HCT116 (cell line): ENCODE results near the gene MYBPH. TPM values are rescaled to one million over a fixed set of nuclear protein-coding genes. Genes with fewer than 3 reads are reported as not detected.

ENCODE experiments used
- ATAC-seq: fragments of 200-7000 bp; cut with Tn5 transposase; 2 replicates; pipeline ENCODE4 v1.9.1; 2020; ENCODE audit warnings: mild to moderate bottlenecking, moderate library complexity
- BruUV-seq: library from RNA; stranded (reverse); fragments of 400-500 nt; replicated peaks from 2 replicates; lab custom pipeline; 2021; lab: Mats Ljungman, UMichigan
- CTCF ChIA-PET: fragments of 300-600 bp; sonication (Branson Sonifier 250); formaldehyde crosslinking; loops from one replicate; lab custom pipeline; 2021; ENCODE audit warnings: antibody characterized with exemption; lab: Charles Lee
- POLR2A ChIA-PET: fragments of 300-600, 350-600 bp; sonication (Branson Sonifier 250); formaldehyde crosslinking; loops from one replicate; lab custom pipeline; 2021; ENCODE audit warnings: antibody characterized with exemption; lab: Charles Lee
- RAD21 ChIA-PET, 2 experiments: fragments of 300-600 bp; sonication (Branson Sonifier 250); formaldehyde crosslinking; loops; one replicate each; lab custom pipeline; 2023; ENCODE audit warnings: low total read pairs in 2 of 2; ENCODE audit not compliant: uncharacterized antibody in 2 of 2, unreplicated experiment in 2 of 2, low non-redundant PET in 1 of 2; lab: Charles Lee
- DNase-seq: peaks from one replicate; pipeline ENCODE4 v3.0.0-alpha.2; 2010; ENCODE audit warnings: low read depth, low spot score
- H2AFZ ChIP-seq: fragments of 200-600 bp; shearing (Covaris generic), sonication (generic); 2 replicates; pipeline ENCODE4 v1.6.1; 2017; ENCODE audit warnings: low read depth, mixed run types, mixed read lengths, antibody characterized with exemption, low read length; ENCODE audit not compliant: poor library complexity, severe bottlenecking
- H3K27ac ChIP-seq: 2 replicates; pipeline ENCODE4 v1.5.1; 2012; ENCODE audit warnings: low read depth, low read length
- H3K27me3 ChIP-seq: fragments of 200-600 bp; sonication (generic); 2 replicates; pipeline ENCODE4 v1.6.1; 2016; ENCODE audit warnings: mixed run types, low read length, mixed read lengths; ENCODE audit not compliant: insufficient read depth
- H3K36me3 ChIP-seq, 2 experiments: fragments of 200-500 bp in 1 of 2; fragments of 200-600 bp in 1 of 2; sonication (Bioruptor generic) in 1 of 2; sonication (generic) in 1 of 2; 2 replicates each; pipeline versions ENCODE4 v1.5.1 to v1.6.1; 2014 to 2016; ENCODE audit warnings: low read length in 2 of 2, inconsistent platforms in 1 of 2, mixed read lengths in 1 of 2, mixed run types in 1 of 2; ENCODE audit not compliant: insufficient read depth in 2 of 2, control insufficient read depth in 1 of 2
- H3K4me1 ChIP-seq, 2 experiments: fragments of 200-600 bp in 1 of 2; sonication (generic) in 1 of 2; 2 replicates each; pipeline versions ENCODE4 v1.5.1 to v1.6.1; 2012 to 2017; ENCODE audit warnings: low read length in 2 of 2, inconsistent platforms in 1 of 2, mild to moderate bottlenecking in 1 of 2, mixed read lengths in 1 of 2, mixed run types in 1 of 2, moderate library complexity in 1 of 2; ENCODE audit not compliant: insufficient read depth in 2 of 2, control insufficient read depth in 1 of 2
- H3K4me2 ChIP-seq: fragments of 200-600 bp; sonication (generic); 2 replicates; pipeline ENCODE4 v1.6.1; 2017; ENCODE audit warnings: mixed run types, low read length, mixed read lengths
- H3K4me3 ChIP-seq, 2 experiments: fragments of 200-600 bp in 1 of 2; sonication (generic) in 1 of 2; replicated peaks in 1 of 2; 2 replicates each; pipeline ENCODE4 v1.5.1; 2011 to 2016; ENCODE audit warnings: low read length in 2 of 2, control low read depth in 1 of 2, low read depth in 1 of 2, mild to moderate bottlenecking in 1 of 2, mixed read lengths in 1 of 2, mixed run types in 1 of 2
- H3K79me2 ChIP-seq: fragments of 200-600 bp; sonication (generic); 2 replicates; pipeline ENCODE4 v1.6.1; 2017; ENCODE audit warnings: mild to moderate bottlenecking, mixed run types, low read length, moderate library complexity, mixed read lengths; ENCODE audit not compliant: insufficient read depth
- H3K9ac ChIP-seq: fragments of 200-600 bp; sonication (generic); 2 replicates; pipeline ENCODE4 v1.6.1; 2016; ENCODE audit warnings: low read length, mixed read lengths
- H3K9me2 ChIP-seq: fragments of 200-600 bp; sonication (generic), shearing (Covaris generic); 2 replicates; pipeline ENCODE4 v1.6.1; 2017; ENCODE audit warnings: mixed run types, mild to moderate bottlenecking, moderate library complexity; ENCODE audit not compliant: insufficient read depth
- H3K9me3 ChIP-seq, 2 experiments: fragments of 200-500 bp in 1 of 2; fragments of 200-600 bp in 1 of 2; sonication (Bioruptor generic) in 1 of 2; sonication (generic) in 1 of 2; 2 replicates each; pipeline ENCODE4 v1.6.1; 2014 to 2017; ENCODE audit warnings: low read length in 2 of 2, mixed read lengths in 2 of 2, inconsistent platforms in 1 of 2, low read depth in 1 of 2, mild to moderate bottlenecking in 1 of 2, mixed run types in 1 of 2, moderate library complexity in 1 of 2; ENCODE audit not compliant: control insufficient read depth in 1 of 2, insufficient read depth in 1 of 2
- H4K20me1 ChIP-seq: fragments of 200-600 bp; sonication (generic), shearing (Covaris generic); 2 replicates; pipeline ENCODE4 v1.6.1; 2017; ENCODE audit warnings: mixed run types, mild to moderate bottlenecking, moderate library complexity; ENCODE audit not compliant: insufficient read depth
- CBX3 ChIP-seq: IDR thresholded peaks from 2 replicates; pipeline ENCODE4 v1.6.1; 2012; ENCODE audit warnings: low read depth
- CTCF ChIP-seq, 3 experiments: fragments of 200-600 bp in 1 of 3; sonication (generic) in 1 of 3; IDR thresholded peaks in 2 of 3; conservative IDR thresholded peaks in 1 of 3; 2 replicates each; pipeline ENCODE4 v1.5.1; 2012 to 2017; ENCODE audit warnings: low read depth in 2 of 3, low read length in 2 of 3, antibody characterized with exemption in 1 of 3, borderline replicate concordance in 1 of 3, control low read depth in 1 of 3, mild to moderate bottlenecking in 1 of 3, mixed read lengths in 1 of 3, mixed run types in 1 of 3, moderate library complexity in 1 of 3; ENCODE audit not compliant: insufficient read depth in 1 of 3
- FOSL1 ChIP-seq: IDR thresholded peaks from 2 replicates; pipeline ENCODE4 v1.6.1; 2012; ENCODE audit warnings: low read depth
- RAD21 ChIP-seq: IDR thresholded peaks from 2 replicates; pipeline ENCODE4 v1.6.1; 2012; ENCODE audit warnings: low read depth, mild to moderate bottlenecking
- REST ChIP-seq: IDR thresholded peaks from 2 replicates; pipeline ENCODE4 v1.6.1; 2012; ENCODE audit warnings: low read depth
- intact Hi-C: fragments of 100-400 bp; cut with micrococcal nuclease; formaldehyde crosslinking; loops from 2 replicates; pipeline ENCODE4 v1.10.0; 2022
- total RNA-seq: library from RNA; stranded (reverse); gene quantifications from one replicate; pipeline ENCODE4 v1.2.1, GENCODE V29; 2021; ENCODE audit not compliant: unreplicated experiment

MYBPH gene
- total RNA-seq, 1 experiment from 2014 or later: 0.22 TPM

DNA sequence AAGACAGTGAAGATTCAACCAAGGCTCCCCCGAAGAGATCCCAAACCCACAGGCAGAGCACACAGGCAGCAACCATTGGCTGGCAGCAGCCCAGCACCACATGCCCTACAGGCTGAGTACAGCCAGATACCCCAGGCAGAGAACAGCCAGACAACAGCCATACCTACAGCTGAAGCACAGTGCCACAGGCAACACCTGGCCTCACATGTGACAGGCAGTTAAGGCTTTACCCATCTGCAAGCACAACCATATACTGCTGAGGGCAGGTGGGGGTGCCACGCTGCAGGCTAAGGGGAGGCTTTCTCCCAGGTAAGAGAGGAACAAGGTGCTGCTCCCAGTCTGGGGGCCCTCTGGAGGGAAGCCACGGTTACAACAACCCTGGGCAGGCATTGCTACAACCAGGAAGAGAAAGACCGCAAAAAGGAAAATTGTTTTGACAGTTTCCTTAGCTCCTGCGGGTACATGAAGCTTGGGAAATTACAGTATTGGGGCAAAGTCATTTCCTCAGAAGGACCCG, 41.6 kb upstream of the MYBPH start:
- Histone ChIP-seq H3K4me2 (no peak overlapping the region), H3K79me2 (no peaks in the 10 kb centered on the region)
- intact Hi-C loops: loop anchor here (2.0 kb wide), 1 partner anchor 186 kb away; no protein-coding TSS in a partner anchor
- RAD21 ChIA-PET: interaction anchor here (2.0 to 2.8 kb wide), 4 partner anchors 44 to 178 kb away, joined by 7 to 19 read pairs (median 16); no protein-coding TSS in a partner anchor
- TF ChIP-seq REST (no peak), CTCF (IDR thresholded peaks at IDR 0.05 in 2 of 3, conservative IDR thresholded peaks at IDR 0.05 in 1 of 3; ENCODE audit: borderline replicate concordance in 1 of 3, insufficient read depth in 1 of 3, low read depth in 2 of 3, low read length in 2 of 3) (peak; percentile 26 to 43 (median 27); a peak in 4 of 6 replicates), FOSL1 (no peak), CBX3 (no peak), RAD21 (no peak)
- TF ChIP-seq, all 23 proteins: peak for 1
- no peaks in the 10 kb centered on the region for H3K9me3 ChIP-seq
- no peak overlapping the region for H3K27ac ChIP-seq
- DNase-seq (no peak), ATAC-seq (peak; percentile 79)
- H3K4me3 ChIP-seq: no peak overlapping the region
- H3K36me3 ChIP-seq: no peaks in the 10 kb centered on the region
- H2AFZ ChIP-seq: no peak overlapping the region
- no peaks in the 10 kb centered on the region for H3K9me2 ChIP-seq
- no peak overlapping the region for H3K9ac ChIP-seq
- peaks cover 0 to 12% of the 10 kb centered on the region in 2 experiments; a peak in 1 of 4 replicates for H3K4me1 ChIP-seq
- no peaks in the 10 kb centered on the region for H3K27me3 ChIP-seq
- ChIA-PET POLR2A (no interaction called here), CTCF (interaction anchor here (0.9 to 4.2 kb wide), 6 partner anchors 44 to 183 kb away, joined by 4 to 111 read pairs (median 16); no protein-coding TSS in a partner anchor)
- no TSS peak for BruUV-seq
- no peaks in the 10 kb centered on the region for H4K20me1 ChIP-seq
